T1000 (cell line): ENCODE data around the gene MRPL36.

Source experiments
- DNase-seq: peaks from one replicate; lab custom pipeline; 2025; ENCODE audit warnings: mixed read lengths; lab: John Stamatoyannopoulos, UW

Gene MRPL36

DNA sequence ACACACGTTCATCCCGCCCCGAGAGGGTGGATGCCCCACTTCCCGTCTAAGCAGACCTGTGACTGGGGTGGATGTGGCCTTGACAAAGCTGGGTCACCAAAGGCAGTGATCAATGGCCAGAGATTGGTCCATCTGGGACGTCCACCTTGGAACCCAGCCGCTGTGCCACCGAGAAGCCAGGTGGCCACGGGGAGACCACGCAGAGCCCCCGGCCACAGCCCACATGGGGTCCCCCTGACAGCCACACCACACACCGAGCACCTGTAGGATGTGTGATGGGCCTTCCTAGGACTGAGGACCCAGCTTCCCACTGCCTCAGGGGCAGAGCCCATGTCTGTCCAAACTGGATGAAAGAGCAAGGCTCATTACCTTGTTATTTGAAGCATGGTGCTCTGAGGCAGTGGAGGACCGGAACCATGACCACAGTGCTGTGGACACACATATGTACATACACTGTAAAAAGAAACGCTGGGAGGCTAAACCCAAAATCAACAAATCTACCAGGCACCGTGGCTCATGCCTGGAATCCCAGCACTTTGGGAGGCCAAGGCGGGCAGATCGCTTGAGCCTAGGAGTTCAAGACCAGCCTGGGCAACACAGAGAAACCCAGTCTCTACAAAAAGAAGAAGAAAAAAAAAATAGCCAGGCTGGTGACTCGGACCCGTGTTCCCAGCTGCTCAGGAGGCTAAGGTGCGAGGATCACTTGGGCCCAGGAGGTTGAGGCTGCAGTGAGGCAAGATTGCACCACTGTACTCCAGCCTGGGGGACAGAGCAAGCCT lies 50.1 kb downstream of the MRPL36 start:
- DNase-seq = no peak

DNA sequence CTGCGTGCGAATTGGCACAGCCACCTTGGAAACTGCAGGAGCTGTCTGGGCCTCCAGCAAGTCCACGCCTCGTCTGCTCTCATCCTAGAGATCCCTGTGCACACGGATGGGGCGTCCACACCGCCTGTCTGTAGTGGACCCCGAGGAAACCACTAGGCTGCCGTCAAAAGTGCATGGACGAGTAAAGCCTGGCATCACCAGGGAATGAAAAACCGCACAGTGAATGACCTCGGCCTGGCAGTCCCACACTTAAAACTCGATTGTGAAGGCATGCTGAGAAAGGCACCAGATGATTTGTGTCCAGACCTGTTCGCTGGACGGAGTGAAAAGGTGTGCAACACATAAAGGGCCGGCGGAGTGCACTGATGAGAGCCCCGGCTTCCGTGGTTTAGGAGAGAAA lies 50.8 kb downstream of the MRPL36 start:
- DNase-seq = no peak
